Psoas muscle (tissue), 8 donors: ENCODE results near the gene EMILIN1. TPM values are rescaled to one million over a fixed set of nuclear protein-coding genes. Genes with fewer than 3 reads are reported as not detected.

Experiments
- ATAC-seq, 4 donors: fragments of 200-7000 bp; cut with Tn5 transposase; one replicate each; pipeline ENCODE4 v1.9.1; 2020; ENCODE audit warnings: moderate library complexity in 3 of 4, mild to moderate bottlenecking in 2 of 4
- DNase-seq, 2 donors: peaks; one replicate each; pipeline ENCODE4 v3.0.0-alpha.2; 2020
- H3K27ac ChIP-seq: fragments of 200-600 bp; one replicate; pipeline ENCODE4 v1.8.0; 2022
- H3K27me3 ChIP-seq, 3 donors: fragments of 200-600 bp in 1 of 3; one replicate each; pipeline versions ENCODE4 v1.6.1 to v1.8.0; 2013 to 2022; ENCODE audit warnings: low read length in 2 of 3, mild to moderate bottlenecking in 2 of 3, moderate library complexity in 1 of 3; ENCODE audit not compliant: insufficient read depth in 3 of 3
- H3K36me3 ChIP-seq, 2 donors: fragments of 200-600 bp in 1 of 2; one replicate each; pipeline versions ENCODE4 v1.6.1 to v1.8.0; 2013 to 2022; ENCODE audit warnings: low read depth in 1 of 2, mild to moderate bottlenecking in 1 of 2, moderate library complexity in 1 of 2; ENCODE audit not compliant: insufficient read depth in 1 of 2
- H3K4me1 ChIP-seq: fragments of 200-600 bp; one replicate; pipeline ENCODE4 v1.8.0; 2022
- H3K4me3 ChIP-seq: fragments of 200-600 bp; one replicate; pipeline ENCODE4 v1.8.0; 2022; ENCODE audit warnings: mild to moderate bottlenecking
- H3K9me3 ChIP-seq: fragments of 200-600 bp; one replicate; pipeline ENCODE4 v1.8.0; 2022
- WGBS, 3 donors: extraction: QIAGEN DNeasy Blood & Tissue Kit; methylation state at CpG; one replicate each; pipeline versions ENCODE4 v1.1.6 to v1.1.7; 2013; 5-methylcytosine and 5-hydroxymethylcytosine counted together
- intact Hi-C, 2 donors: fragments of 100-400 bp; cut with DNase I; formaldehyde crosslinking; loops; one replicate each; pipeline versions ENCODE4 v1.11.0 to v1.14.2; 2022
- polyA plus RNA-seq, 3 donors: library from polyadenylated mRNA; stranded (reverse); fragments of 200-250 nt; gene quantifications; one replicate each; pipeline ENCODE4 v1.2.3, GENCODE V29; 2013
- total RNA-seq, 4 donors: library from RNA; stranded (reverse); fragmentation: NEBNext Ultra II Directional in 2 of 4; extraction: Animal tissue kit (Norgen Biotek cat#: 25700) in 2 of 4; gene quantifications; one replicate each; pipeline versions ENCODE4 v1.2.1 to v1.2.4, GENCODE V29; 2021 to 2023
- TF ChIP-seq, protein P1 (sequence below): fragments of 200-600 bp; IDR thresholded peaks from one replicate; pipeline ENCODE4 v1.8.0; 2022; ENCODE audit warnings: antibody characterized with exemption
- donor health status: healthy with polysubstance abuse.
- donor health status: DM: no; HTN: no; CAD: no; lungs with moderate emphysema.
- donor health status: Bipolar disorder and iron deficiency.
- donor health status: healthy.
- donor health status: DM: yes; HTN: yes; CAD: no.
- donor health status: DM: no; HTN: no; CAD: no.
- donor health status: DM: no; HTN: no; CAD: no.
- donor health status: DM: yes; HTN: yes; CAD: no.

EMILIN1 gene
- total and polyA plus RNA-seq, 7 donors, result 4.9 to 14.3 (median 6.1) TPM

DNA sequence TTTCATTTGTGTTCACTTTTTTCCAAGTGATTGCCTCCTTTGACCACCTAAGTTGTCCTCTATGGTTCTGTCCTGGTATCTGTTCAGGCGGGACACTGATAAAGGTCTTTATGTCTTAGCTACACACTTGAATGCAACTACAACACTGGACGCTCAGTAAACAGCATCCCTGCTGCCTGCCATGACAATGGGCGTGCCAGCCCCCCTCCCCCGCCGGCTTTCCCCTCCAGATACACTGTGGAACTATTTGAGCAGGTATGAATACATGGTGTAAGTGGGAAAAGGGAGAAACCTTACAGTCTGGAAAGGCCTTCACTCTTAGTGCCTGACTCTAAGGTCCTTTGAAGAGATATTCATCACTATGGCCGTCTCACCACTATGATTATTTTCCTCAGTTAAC, 21.2 kb upstream of the EMILIN1 start:
- H3K4me3 ChIP-seq, result no peak overlapping the region
- DNase-seq (no peak), ATAC-seq (no peak)
- 90 to 94% (median 94%) methylated on average over 6 of the region's 6 CpGs for WGBS, 3 donors
- intact Hi-C loops, result no loop called here
- no peak overlapping the region for H3K27ac ChIP-seq
- no peaks in the 10 kb centered on the region for H3K9me3 ChIP-seq
- no peaks in the 10 kb centered on the region for H3K27me3 ChIP-seq
- peaks cover 3% of the 10 kb centered on the region for H3K4me1 ChIP-seq
- TF ChIP-seq, protein P1, sequence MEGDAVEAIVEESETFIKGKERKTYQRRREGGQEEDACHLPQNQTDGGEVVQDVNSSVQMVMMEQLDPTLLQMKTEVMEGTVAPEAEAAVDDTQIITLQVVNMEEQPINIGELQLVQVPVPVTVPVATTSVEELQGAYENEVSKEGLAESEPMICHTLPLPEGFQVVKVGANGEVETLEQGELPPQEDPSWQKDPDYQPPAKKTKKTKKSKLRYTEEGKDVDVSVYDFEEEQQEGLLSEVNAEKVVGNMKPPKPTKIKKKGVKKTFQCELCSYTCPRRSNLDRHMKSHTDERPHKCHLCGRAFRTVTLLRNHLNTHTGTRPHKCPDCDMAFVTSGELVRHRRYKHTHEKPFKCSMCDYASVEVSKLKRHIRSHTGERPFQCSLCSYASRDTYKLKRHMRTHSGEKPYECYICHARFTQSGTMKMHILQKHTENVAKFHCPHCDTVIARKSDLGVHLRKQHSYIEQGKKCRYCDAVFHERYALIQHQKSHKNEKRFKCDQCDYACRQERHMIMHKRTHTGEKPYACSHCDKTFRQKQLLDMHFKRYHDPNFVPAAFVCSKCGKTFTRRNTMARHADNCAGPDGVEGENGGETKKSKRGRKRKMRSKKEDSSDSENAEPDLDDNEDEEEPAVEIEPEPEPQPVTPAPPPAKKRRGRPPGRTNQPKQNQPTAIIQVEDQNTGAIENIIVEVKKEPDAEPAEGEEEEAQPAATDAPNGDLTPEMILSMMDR, result no peak
- H3K36me3 ChIP-seq, result peaks cover 2 to 71% of the 10 kb centered on the region in 2 donors

DNA sequence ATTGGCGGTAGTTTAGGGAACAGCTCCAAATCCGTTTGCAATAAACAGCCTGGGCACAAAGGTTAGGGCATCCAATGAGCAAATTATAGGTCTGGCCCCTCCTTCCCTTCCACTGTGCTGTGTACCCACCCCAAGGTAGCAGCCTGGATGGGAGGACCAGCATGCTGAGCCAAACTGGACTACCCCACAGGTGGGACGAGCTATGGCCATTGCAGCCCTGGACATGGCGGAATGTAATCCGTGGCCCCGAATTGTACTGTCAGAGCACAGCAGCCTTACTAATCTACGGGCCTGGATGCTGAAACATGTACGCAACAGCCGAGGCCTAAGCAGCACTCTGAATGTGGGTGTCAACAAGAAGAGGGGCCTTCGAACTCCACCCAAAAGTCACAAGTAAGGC, 20.2 kb upstream of the EMILIN1 start:
- Histone ChIP-seq H3K4me3 (no peak overlapping the region), H3K4me1 (peaks cover 1% of the 10 kb centered on the region), H3K36me3 (peaks cover 2 to 76% of the 10 kb centered on the region in 2 donors), H3K27ac (no peak overlapping the region), H3K27me3 (no peaks in the 10 kb centered on the region), H3K9me3 (no peaks in the 10 kb centered on the region)
- intact Hi-C loops, result no loop called here
- 86 to 94% (median 89%) methylated on average over 10 of the region's 10 CpGs for WGBS, 3 donors
- ATAC-seq (no peak), DNase-seq (no peak)
- TF ChIP-seq, protein P1, result no peak

DNA sequence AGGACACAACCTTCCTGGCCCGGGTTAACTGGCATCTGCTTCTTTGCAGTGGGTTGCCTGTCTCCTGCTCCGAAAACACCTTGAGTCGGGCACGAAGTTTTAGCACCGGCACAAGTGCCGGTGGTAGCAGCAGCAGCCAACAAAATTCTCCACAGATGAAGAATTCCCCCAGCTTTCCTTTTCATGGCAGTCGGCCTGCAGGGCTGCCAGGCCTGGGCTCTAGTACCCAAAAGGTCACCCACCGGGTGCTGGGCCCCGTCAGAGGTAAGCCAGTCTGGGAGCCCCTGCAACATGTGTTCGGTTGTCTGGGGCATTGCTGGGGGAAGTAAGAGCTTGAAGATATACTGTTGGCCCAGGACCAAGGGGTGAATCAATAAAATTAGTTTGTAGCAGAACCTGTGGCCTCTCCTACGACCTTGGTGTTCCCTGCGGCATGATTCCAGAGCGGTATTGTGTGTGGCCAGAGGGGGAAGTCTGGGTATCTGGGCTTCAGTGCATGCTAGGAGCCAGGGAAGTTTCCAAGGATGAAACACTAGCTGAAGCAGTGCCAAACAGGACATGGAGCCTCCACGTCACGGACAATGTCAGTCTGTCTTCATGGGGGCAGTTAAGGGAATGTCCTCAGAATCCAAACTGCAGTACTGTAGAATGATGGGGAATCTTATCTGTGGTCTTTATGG, 19.1 kb upstream of the EMILIN1 start:
- intact Hi-C loops, result no loop called here
- no peak overlapping the region for H3K27ac ChIP-seq
- DNase-seq (no peak), ATAC-seq (no peak)
- WGBS, 3 donors, result 56 to 72% (median 61%) methylated on average over 15 of the region's 15 CpGs
- peaks cover 8% of the 10 kb centered on the region for H3K4me1 ChIP-seq
- no peaks in the 10 kb centered on the region for H3K9me3 ChIP-seq
- H3K27me3 ChIP-seq, result no peaks in the 10 kb centered on the region
- no peak overlapping the region for H3K4me3 ChIP-seq
- H3K36me3 ChIP-seq, result peaks cover 2 to 65% of the 10 kb centered on the region in 2 donors
- TF ChIP-seq, protein P1, result no peak

DNA sequence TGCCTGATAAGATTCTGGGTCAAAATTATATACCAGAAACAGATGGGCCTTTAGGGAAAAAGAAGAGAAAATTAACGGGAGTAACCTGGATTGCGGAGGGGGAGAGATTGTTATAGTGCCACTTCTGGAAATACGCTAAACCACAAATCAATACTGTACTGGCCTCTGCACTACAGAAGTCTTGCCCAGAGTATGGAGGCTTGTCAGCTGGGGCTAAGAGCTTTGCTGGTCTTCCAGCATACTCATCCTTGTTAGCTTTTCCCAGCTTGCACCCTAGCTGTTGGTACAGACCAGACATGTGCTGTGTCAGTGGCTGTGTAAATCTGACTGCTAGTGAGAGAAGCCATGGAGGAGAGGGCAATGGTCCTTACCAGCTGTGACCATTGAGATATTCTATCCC, 18.1 kb upstream of the EMILIN1 start:
- Histone ChIP-seq H3K36me3 (peaks cover 2 to 58% of the 10 kb centered on the region in 2 donors), H3K9me3 (no peaks in the 10 kb centered on the region), H3K4me3 (no peak overlapping the region), H3K27ac (no peak overlapping the region), H3K4me1 (peaks cover 8% of the 10 kb centered on the region), H3K27me3 (no peaks in the 10 kb centered on the region)
- intact Hi-C loops, result no loop called here
- TF ChIP-seq, protein P1, result no peak
- DNase-seq, result no peak
- ATAC-seq, result no peak
- WGBS, 3 donors, result 90 to 93% (median 92%) methylated on average over 3 of the region's 3 CpGs

DNA sequence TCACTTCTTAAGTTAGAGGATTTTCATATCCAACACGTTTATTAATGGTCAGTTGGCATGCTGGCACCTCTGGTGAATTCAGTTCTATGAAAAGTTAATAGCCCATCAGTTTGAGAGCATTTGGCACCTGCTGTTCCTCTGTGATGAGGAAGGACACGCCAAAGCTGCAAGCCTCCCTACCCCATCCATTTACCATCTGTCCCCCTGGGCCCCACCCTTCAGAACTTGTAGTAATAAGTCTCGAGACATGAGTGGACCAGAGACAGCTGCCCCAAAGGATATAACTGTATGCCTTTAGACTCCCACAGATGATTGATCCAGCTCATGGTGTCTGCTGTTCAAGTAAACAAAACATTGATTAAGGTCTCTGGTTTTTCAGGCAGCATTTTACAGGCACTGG, 13.3 kb upstream of the EMILIN1 start:
- Histone ChIP-seq H3K27ac (no peak overlapping the region), H3K27me3 (no peaks in the 10 kb centered on the region), H3K9me3 (no peaks in the 10 kb centered on the region), H3K4me1 (peaks cover 13% of the 10 kb centered on the region), H3K4me3 (no peak overlapping the region), H3K36me3 (peaks cover 3 to 61% of the 10 kb centered on the region in 2 donors)
- 41 to 62% (median 58%) methylated on average over 3 of the region's 3 CpGs for WGBS, 3 donors
- intact Hi-C loops, result no loop called here
- no peak for ATAC-seq
- no peak for DNase-seq
- TF ChIP-seq, protein P1, result no peak
